Naive B cell (primary cell): ENCODE results near the gene STK32A. TPM values are rescaled to one million over a fixed set of nuclear protein-coding genes. Genes with fewer than 3 reads are reported as not detected.

Experiments used
- ATAC-seq, 2 donors: fragments of 150-1000 bp; cut with Tn5 transposase; 2 replicates each; pipeline ENCODE4 v1.10.0; 2021; ENCODE audit warnings: low read depth in 2 of 2, mild to moderate bottlenecking in 2 of 2, moderate library complexity in 2 of 2
- DNase-seq: peaks from one replicate; pipeline ENCODE4 v3.0.0; 2022
- H3K27ac Mint-ChIP-seq, 6 donors: one replicate each; pipeline ENCODE4 v1.8.0; 2020 to 2022; ENCODE audit warnings: mild to moderate bottlenecking in 6 of 6, mixed read lengths in 6 of 6, moderate library complexity in 5 of 6, inconsistent platforms in 2 of 6
- H3K27me3 Mint-ChIP-seq, 3 donors: one replicate each; pipeline ENCODE4 v1.8.0; 2021 to 2022; ENCODE audit warnings: mixed read lengths in 3 of 3, mild to moderate bottlenecking in 1 of 3
- H3K36me3 Mint-ChIP-seq, 2 donors: one replicate each; pipeline ENCODE4 v1.8.0; 2020 to 2022; ENCODE audit warnings: mixed read lengths in 2 of 2, inconsistent platforms in 1 of 2, mild to moderate bottlenecking in 1 of 2
- H3K4me1 Mint-ChIP-seq, 3 donors: one replicate each; pipeline ENCODE4 v1.8.0; 2020 to 2022; ENCODE audit warnings: mixed read lengths in 3 of 3, inconsistent platforms in 1 of 3, mild to moderate bottlenecking in 1 of 3, moderate library complexity in 1 of 3
- H3K4me3 Mint-ChIP-seq, 8 donors: one replicate each; pipeline ENCODE4 v1.8.0; 2020 to 2022; ENCODE audit warnings: mild to moderate bottlenecking in 8 of 8, mixed read lengths in 8 of 8, moderate library complexity in 8 of 8, inconsistent platforms in 2 of 8
- H3K9me3 Mint-ChIP-seq, 7 donors: one replicate each; pipeline ENCODE4 v1.8.0; 2020 to 2022; ENCODE audit warnings: mixed read lengths in 7 of 7, mild to moderate bottlenecking in 5 of 7, inconsistent platforms in 2 of 7, moderate library complexity in 1 of 7
- polyA plus RNA-seq, 6 donors: library from polyadenylated mRNA; unstranded; fragments of 300-500 nt; fragmentation: Illumina TruSeq; gene quantifications; one replicate each; pipeline ENCODE4 v1.2.3, GENCODE V29; 2021; ENCODE audit warnings: low read depth in 6 of 6

STK32A gene
- polyA plus RNA-seq, 6 donors from 2014 or later = not detected

DNA sequence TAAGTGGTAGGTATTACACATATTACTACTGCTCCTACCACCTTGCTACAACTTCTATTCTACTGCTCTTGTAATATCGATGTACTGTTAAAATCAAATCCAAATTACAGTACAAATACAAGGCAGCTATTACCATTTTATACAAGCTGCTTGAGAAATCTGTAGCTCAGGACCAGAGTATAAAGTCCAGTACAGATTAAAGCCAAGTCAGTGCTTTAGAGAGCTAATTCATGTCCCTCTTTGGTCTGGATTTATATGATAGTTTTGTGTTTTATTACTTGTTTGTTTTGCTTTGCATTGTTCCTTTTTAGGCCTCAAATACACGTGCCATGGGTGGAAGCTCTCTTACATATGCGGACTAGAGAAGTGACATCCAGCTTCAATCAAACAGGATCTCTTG lies 199.2 kb downstream of the STK32A start:
- ATAC-seq = no peak
- H3K27me3 Mint-ChIP-seq = peaks cover 0 to 22% (median 6%) of the 10 kb centered on the region in 3 donors

DNA sequence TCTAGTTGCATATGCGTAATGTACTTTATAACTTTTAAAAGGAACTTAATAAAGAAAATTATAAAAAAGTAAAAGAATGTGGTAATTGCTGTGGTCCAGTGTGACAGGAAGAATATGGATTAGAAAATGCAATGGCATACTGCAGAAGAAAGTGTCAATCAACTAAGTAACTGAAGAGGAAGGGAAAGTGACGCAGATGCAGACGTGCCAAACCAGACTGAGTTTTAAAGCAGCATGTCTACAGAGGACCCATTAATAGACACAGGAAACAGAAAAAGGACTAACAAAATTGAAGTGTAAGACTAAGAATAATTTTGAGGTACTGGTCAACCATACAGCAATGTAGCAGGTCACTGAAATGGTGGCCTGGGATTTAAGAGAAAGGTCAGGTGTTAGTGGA lies 201.8 kb downstream of the STK32A start:
- H3K27me3 Mint-ChIP-seq = peaks cover 5 to 25% (median 5%) of the 10 kb centered on the region in 3 donors
- DNase-seq = no peak
- no peak for ATAC-seq
- no peaks in the 10 kb centered on the region for H3K4me1 Mint-ChIP-seq
- H3K36me3 Mint-ChIP-seq = no peaks in the 10 kb centered on the region
- peaks cover 0 to 4% (median 0%) of the 10 kb centered on the region in 7 donors for H3K9me3 Mint-ChIP-seq
- no peak overlapping the region for H3K4me3 Mint-ChIP-seq
- H3K27ac Mint-ChIP-seq = no peak overlapping the region

More for the DNA sequence above, 199.2 kb downstream of the STK32A start:
- Mint-ChIP-seq H3K36me3 (no peaks in the 10 kb centered on the region), H3K4me3 (no peak overlapping the region), H3K27ac (no peak overlapping the region), H3K9me3 (peaks cover 0 to 7% (median 0%) of the 10 kb centered on the region in 7 donors), H3K4me1 (no peaks in the 10 kb centered on the region)
- no peak for DNase-seq

DNA sequence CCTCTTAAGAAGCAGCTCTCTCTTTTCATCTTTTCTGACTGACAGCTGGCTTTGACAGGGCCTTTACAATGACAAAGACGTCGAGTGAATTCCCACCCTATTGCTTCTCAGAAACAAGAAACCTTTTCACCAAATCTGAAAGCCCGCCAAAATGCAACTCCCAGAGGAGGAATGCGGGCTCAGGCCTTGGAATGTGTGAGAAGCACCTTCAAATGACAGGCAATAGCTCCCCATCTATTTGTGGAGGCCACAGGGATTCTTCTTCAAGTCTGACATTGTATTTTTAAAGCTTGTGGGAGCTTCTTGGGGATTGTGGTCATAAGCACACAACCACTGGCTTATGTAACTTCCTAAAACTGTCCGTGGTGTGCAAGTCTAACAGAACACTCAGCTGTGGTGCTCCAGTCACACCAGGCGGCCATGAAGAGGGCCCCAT lies 202.4 kb downstream of the STK32A start:
- peaks cover 0 to 4% (median 0%) of the 10 kb centered on the region in 7 donors for H3K9me3 Mint-ChIP-seq
- H3K36me3 Mint-ChIP-seq = no peaks in the 10 kb centered on the region
- ATAC-seq (no peak), DNase-seq (no peak)
- H3K4me1 Mint-ChIP-seq = no peaks in the 10 kb centered on the region
- H3K27me3 Mint-ChIP-seq = peaks cover 6 to 25% (median 9%) of the 10 kb centered on the region in 3 donors
- H3K4me3 Mint-ChIP-seq = peak overlapping the region in 1 of 8 donors; percentile 44
- H3K27ac Mint-ChIP-seq = no peak overlapping the region
